Loucy (cell line): Measurements from ENCODE around the gene DCD.

Source experiments
- H2AFZ ChIP-seq: fragments of 200-600 bp; sonication (generic); 2 replicates; pipeline ENCODE4 v1.6.0; 2016; ENCODE audit warnings: antibody characterized with exemption, mild to moderate bottlenecking, low read length, moderate library complexity
- H3F3A ChIP-seq: fragments of 200-600 bp; 2 replicates; pipeline ENCODE4 v1.6.0; 2016; ENCODE audit warnings: antibody characterized with exemption, low read depth, mild to moderate bottlenecking
- H3K27me3 ChIP-seq: fragments of 200-600 bp; sonication (generic); 2 replicates; pipeline ENCODE4 v1.6.1; 2014; ENCODE audit warnings: low read length, mild to moderate bottlenecking; ENCODE audit not compliant: insufficient read depth, poor library complexity, severe bottlenecking
- H3K36me3 ChIP-seq: fragments of 200-600 bp; sonication (generic); 2 replicates; pipeline ENCODE4 v1.6.1; 2016; ENCODE audit warnings: low read length; ENCODE audit not compliant: insufficient read depth
- H3K4me1 ChIP-seq: fragments of 200-600 bp; sonication (generic); 2 replicates; pipeline ENCODE4 v1.5.1; 2014; ENCODE audit warnings: low read length, mild to moderate bottlenecking; ENCODE audit not compliant: insufficient read depth, poor library complexity, severe bottlenecking
- H3K4me2 ChIP-seq: fragments of 200-600 bp; sonication (generic); 2 replicates; pipeline ENCODE4 v1.6.0; 2014; ENCODE audit warnings: antibody characterized with exemption, low read length, low read depth, mild to moderate bottlenecking; ENCODE audit not compliant: poor library complexity, severe bottlenecking
- H3K4me3 ChIP-seq: fragments of 200-600 bp; sonication (generic); 2 replicates; pipeline ENCODE4 v1.5.1; 2014; ENCODE audit warnings: low read length, mild to moderate bottlenecking, mixed read lengths; ENCODE audit not compliant: poor library complexity, severe bottlenecking
- H3K79me2 ChIP-seq: fragments of 200-600 bp; sonication (generic); 2 replicates; pipeline ENCODE4 v1.6.1; 2014; ENCODE audit warnings: low read length; ENCODE audit not compliant: insufficient read depth
- H3K9ac ChIP-seq: fragments of 200-600 bp; sonication (generic); 2 replicates; pipeline ENCODE4 v1.6.0; 2014; ENCODE audit warnings: mild to moderate bottlenecking, low read depth, low read length, moderate library complexity; ENCODE audit not compliant: poor library complexity, severe bottlenecking
- H3K9me2 ChIP-seq: fragments of 200-600 bp; sonication (generic); replicated peaks from 2 replicates; pipeline ENCODE4 v1.6.1; 2016; ENCODE audit warnings: low read depth, low read length, mixed read lengths
- H3K9me3 ChIP-seq: fragments of 200-600 bp; sonication (generic); 2 replicates; pipeline ENCODE4 v1.6.1; 2014; ENCODE audit warnings: mild to moderate bottlenecking, antibody characterized with exemption, low read length, low read depth; ENCODE audit not compliant: insufficient read depth
- H4K20me1 ChIP-seq: fragments of 200-600 bp; sonication (generic); 2 replicates; pipeline ENCODE4 v1.6.0; 2014; ENCODE audit warnings: antibody characterized with exemption, low read length, mild to moderate bottlenecking; ENCODE audit not compliant: insufficient read depth, poor library complexity, severe bottlenecking
- EZH2phosphoT487 ChIP-seq: fragments of 200-600 bp; IDR thresholded peaks from 2 replicates; pipeline ENCODE4 v1.6.1; 2018; ENCODE audit warnings: antibody characterized with exemption, mild to moderate bottlenecking, moderate library complexity, borderline replicate concordance
- TF ChIP-seq, protein P1 (sequence below): fragments of 200-600 bp; sonication (generic); conservative IDR thresholded peaks from 2 replicates; pipeline ENCODE4 v1.5.1; 2014; ENCODE audit warnings: mild to moderate bottlenecking, antibody characterized with exemption, low read length

Gene DCD

DNA sequence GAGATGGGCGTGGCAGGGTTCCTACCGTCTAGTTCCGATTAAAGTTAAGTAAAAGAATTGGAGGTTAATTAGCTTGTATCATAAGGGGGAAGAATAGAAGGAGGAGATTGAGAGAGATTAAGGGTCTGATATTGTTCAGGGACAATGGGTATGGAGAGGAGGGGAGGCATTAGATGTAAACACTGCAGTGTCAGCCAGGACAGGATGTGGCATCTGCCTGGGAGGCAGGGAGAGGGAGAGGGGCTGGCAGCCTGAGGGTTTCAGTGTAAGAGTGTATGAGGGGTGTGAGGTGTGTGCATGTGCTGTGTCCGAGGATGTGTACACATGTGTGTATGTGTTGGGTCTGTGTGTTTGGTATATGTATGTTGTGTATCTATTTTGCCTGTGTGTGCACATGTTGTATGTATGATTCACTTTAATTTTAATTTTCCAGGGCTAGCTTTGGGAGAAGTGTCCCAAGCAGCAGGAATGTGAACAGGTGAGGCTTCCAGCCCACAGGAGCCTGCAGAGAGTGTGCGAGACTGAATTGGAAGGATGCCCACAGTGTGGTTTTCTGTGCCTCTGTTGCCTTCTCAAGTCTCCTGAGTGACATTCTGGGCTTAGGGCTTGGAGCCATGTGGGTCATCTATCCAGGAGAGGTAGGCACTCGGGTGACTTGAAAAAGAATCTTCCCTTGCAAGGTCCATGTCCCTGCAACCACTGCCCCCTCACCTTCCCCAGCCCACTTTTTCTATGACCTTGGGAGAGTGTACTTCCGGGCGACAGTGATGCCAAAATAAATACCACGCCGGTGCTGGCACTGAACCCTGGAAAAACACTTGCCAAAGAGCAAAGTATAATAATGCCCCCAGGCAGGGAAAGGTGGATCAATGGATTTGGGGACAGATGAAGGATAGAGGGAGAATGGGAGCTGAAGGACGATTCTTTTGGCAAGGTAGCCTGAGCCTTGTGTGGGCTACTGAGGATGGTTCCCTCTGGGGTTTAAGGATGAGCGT is 36.8 kb upstream of the DCD start:
- H2AFZ ChIP-seq = no peak overlapping the region
- no peaks in the 10 kb centered on the region for H3K9me2 ChIP-seq
- no peaks in the 10 kb centered on the region for H3K9me3 ChIP-seq
- H3K36me3 ChIP-seq = no peaks in the 10 kb centered on the region
- peaks cover 9% of the 10 kb centered on the region for H3K4me1 ChIP-seq
- no peak overlapping the region for H3K4me3 ChIP-seq
- no peaks in the 10 kb centered on the region for H3K27me3 ChIP-seq
- no peaks in the 10 kb centered on the region for H3K79me2 ChIP-seq
- H3K4me2 ChIP-seq = no peak overlapping the region
- H3F3A ChIP-seq = no peaks in the 10 kb centered on the region
- no peak for TF ChIP-seq EZH2phosphoT487
- TF ChIP-seq, protein P1, sequence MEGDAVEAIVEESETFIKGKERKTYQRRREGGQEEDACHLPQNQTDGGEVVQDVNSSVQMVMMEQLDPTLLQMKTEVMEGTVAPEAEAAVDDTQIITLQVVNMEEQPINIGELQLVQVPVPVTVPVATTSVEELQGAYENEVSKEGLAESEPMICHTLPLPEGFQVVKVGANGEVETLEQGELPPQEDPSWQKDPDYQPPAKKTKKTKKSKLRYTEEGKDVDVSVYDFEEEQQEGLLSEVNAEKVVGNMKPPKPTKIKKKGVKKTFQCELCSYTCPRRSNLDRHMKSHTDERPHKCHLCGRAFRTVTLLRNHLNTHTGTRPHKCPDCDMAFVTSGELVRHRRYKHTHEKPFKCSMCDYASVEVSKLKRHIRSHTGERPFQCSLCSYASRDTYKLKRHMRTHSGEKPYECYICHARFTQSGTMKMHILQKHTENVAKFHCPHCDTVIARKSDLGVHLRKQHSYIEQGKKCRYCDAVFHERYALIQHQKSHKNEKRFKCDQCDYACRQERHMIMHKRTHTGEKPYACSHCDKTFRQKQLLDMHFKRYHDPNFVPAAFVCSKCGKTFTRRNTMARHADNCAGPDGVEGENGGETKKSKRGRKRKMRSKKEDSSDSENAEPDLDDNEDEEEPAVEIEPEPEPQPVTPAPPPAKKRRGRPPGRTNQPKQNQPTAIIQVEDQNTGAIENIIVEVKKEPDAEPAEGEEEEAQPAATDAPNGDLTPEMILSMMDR = no peak
- no peak overlapping the region for H3K9ac ChIP-seq
- H4K20me1 ChIP-seq = no peaks in the 10 kb centered on the region

- Histone ChIP-seq H3K4me2 (no peak overlapping the region), H4K20me1 (no peaks in the 10 kb centered on the region), H3K79me2 (no peaks in the 10 kb centered on the region), H3K27me3 (no peaks in the 10 kb centered on the region), H3K9ac (no peak overlapping the region), H3F3A (no peaks in the 10 kb centered on the region), H3K9me3 (no peaks in the 10 kb centered on the region), H3K4me3 (no peak overlapping the region), H2AFZ (no peak overlapping the region), H3K4me1 (peaks cover 9% of the 10 kb centered on the region), H3K9me2 (no peaks in the 10 kb centered on the region), H3K36me3 (no peaks in the 10 kb centered on the region)
- no peak for TF ChIP-seq EZH2phosphoT487
- TF ChIP-seq, protein P1 = no peak
Measured at GRCh38 chr12:54683398-54683797, 35.2 kb upstream of the DCD start.

DNA sequence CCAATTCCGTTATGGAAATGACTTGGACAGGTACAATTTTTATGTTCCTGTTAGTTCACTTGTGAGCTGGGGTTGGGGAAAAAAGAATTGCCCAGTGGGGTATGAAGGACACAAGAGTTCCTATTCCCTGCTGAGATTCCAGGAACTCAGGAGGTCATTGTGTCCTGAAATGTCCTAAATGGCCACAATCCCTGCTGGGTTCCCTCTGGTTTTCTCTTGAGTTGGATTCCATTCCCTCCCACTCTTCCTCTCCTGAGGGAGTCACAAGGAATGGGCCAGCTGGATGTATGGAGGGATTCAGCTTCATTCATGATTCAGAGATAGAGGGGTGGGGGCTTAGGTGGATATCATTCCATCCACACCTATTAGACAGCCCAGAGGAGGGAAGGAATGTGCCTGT is 34.5 kb upstream of the DCD start:
- H3K9ac ChIP-seq = no peak overlapping the region
- TF ChIP-seq, protein P1 = no peak
- no peak for TF ChIP-seq EZH2phosphoT487
- H3K4me2 ChIP-seq = no peak overlapping the region
- H3K79me2 ChIP-seq = no peaks in the 10 kb centered on the region
- no peaks in the 10 kb centered on the region for H3K9me3 ChIP-seq
- no peaks in the 10 kb centered on the region for H3K36me3 ChIP-seq
- peaks cover 9% of the 10 kb centered on the region for H3K4me1 ChIP-seq
- H4K20me1 ChIP-seq = no peaks in the 10 kb centered on the region
- H2AFZ ChIP-seq = no peak overlapping the region
- no peaks in the 10 kb centered on the region for H3K9me2 ChIP-seq
- no peak overlapping the region for H3K4me3 ChIP-seq
- H3K27me3 ChIP-seq = no peaks in the 10 kb centered on the region
- no peaks in the 10 kb centered on the region for H3F3A ChIP-seq
